ENCODE data around the gene KAZALD1.

Gene KAZALD1

GRCh38 chr10:101111547-101111946 lies 49.8 kb downstream of the KAZALD1 start:
- Histone ChIP-seq H4K12ac (ENCODE audit: low read depth, low read length) (no peak overlapping the region), H2BK5ac (ENCODE audit: low read depth, low read length, poor library complexity) (no peak overlapping the region), H2BK120ac (ENCODE audit: insufficient read depth, low read length, poor library complexity) (no peak overlapping the region), H3K36me3 (ENCODE audit: control insufficient read depth in 1 of 2, insufficient read depth in 2 of 2, low read length in 2 of 2) (no peaks in the 10 kb centered on the region), H2BK12ac (ENCODE audit: low read length) (no peak overlapping the region), H3K4ac (ENCODE audit: low read depth, low read length) (no peak overlapping the region), H3K4me2 (ENCODE audit: low read length) (no peak overlapping the region), H2AFZ (ENCODE audit: insufficient read depth, low read length, poor library complexity) (no peak overlapping the region), H3K27ac (ENCODE audit: low read depth, low read length) (no peak overlapping the region), H3K9ac (ENCODE audit: low read length) (no peak overlapping the region), H3K4me3 (ENCODE audit: low read depth, low read length) (no peak overlapping the region), H3K9me3 (ENCODE audit: insufficient read depth, low read depth, low read length) (no peaks in the 10 kb centered on the region), H3K79me2 (ENCODE audit: control insufficient read depth, insufficient read depth, low read length, poor library complexity) (no peaks in the 10 kb centered on the region), H3K4me1 (ENCODE audit: control insufficient read depth in 1 of 2, insufficient read depth in 2 of 2, low read length in 2 of 2) (no peaks in the 10 kb centered on the region), H3K18ac (ENCODE audit: low read length) (no peak overlapping the region), H3K14ac (ENCODE audit: low read length) (no peak overlapping the region), H3K27me3 (ENCODE audit: insufficient read depth, low read length) (no peaks in the 10 kb centered on the region), H2AK5ac (ENCODE audit: low read length) (no peak overlapping the region), H4K91ac (ENCODE audit: low read depth, low read length) (no peak overlapping the region), H3K23ac (ENCODE audit: low read length) (no peak overlapping the region), H3K79me1 (ENCODE audit: low read length) (no peaks in the 10 kb centered on the region), H4K8ac (ENCODE audit: low read depth, low read length) (no peak overlapping the region)
- no peak for DNase-seq
- no CpG with 5 or more reads among the region's 8 CpGs for WGBS (ENCODE audit: extremely low coverage, insufficient coverage, insufficient read length)

GRCh38 chr10:101112799-101113594 lies 51.2 kb downstream of the KAZALD1 start:
- H3K4me3 ChIP-seq (ENCODE audit: low read depth, low read length) = no peak overlapping the region
- H2BK5ac ChIP-seq (ENCODE audit: low read depth, low read length, poor library complexity) = no peak overlapping the region
- H3K9ac ChIP-seq (ENCODE audit: low read length) = no peak overlapping the region
- H2AFZ ChIP-seq (ENCODE audit: insufficient read depth, low read length, poor library complexity) = no peak overlapping the region
- H3K79me1 ChIP-seq (ENCODE audit: low read length) = no peaks in the 10 kb centered on the region
- no peaks in the 10 kb centered on the region for H3K9me3 ChIP-seq (ENCODE audit: insufficient read depth, low read depth, low read length)
- no peak overlapping the region for H3K23ac ChIP-seq (ENCODE audit: low read length)
- H3K18ac ChIP-seq (ENCODE audit: low read length) = no peak overlapping the region
- no peak overlapping the region for H2AK5ac ChIP-seq (ENCODE audit: low read length)
- H3K4me2 ChIP-seq (ENCODE audit: low read length) = no peak overlapping the region
- no peaks in the 10 kb centered on the region for H3K79me2 ChIP-seq (ENCODE audit: control insufficient read depth, insufficient read depth, low read length, poor library complexity)
- no peak for DNase-seq
- H2BK12ac ChIP-seq (ENCODE audit: low read length) = no peak overlapping the region
- no peak overlapping the region for H3K14ac ChIP-seq (ENCODE audit: low read length)
- WGBS (ENCODE audit: extremely low coverage, insufficient coverage, insufficient read length) = no CpG with 5 or more reads among the region's 12 CpGs
- H3K36me3 ChIP-seq (ENCODE audit: control insufficient read depth in 1 of 2, insufficient read depth in 2 of 2, low read length in 2 of 2) = no peaks in the 10 kb centered on the region
- H4K12ac ChIP-seq (ENCODE audit: low read depth, low read length) = no peak overlapping the region
- no peak overlapping the region for H3K4ac ChIP-seq (ENCODE audit: low read depth, low read length)
- H4K91ac ChIP-seq (ENCODE audit: low read depth, low read length) = no peak overlapping the region
- no peak overlapping the region for H3K27ac ChIP-seq (ENCODE audit: low read depth, low read length)
- no peak overlapping the region for H4K8ac ChIP-seq (ENCODE audit: low read depth, low read length)
- H3K4me1 ChIP-seq (ENCODE audit: control insufficient read depth in 1 of 2, insufficient read depth in 2 of 2, low read length in 2 of 2) = no peaks in the 10 kb centered on the region
- no peaks in the 10 kb centered on the region for H3K27me3 ChIP-seq (ENCODE audit: insufficient read depth, low read length)
- H2BK120ac ChIP-seq (ENCODE audit: insufficient read depth, low read length, poor library complexity) = no peak overlapping the region

GRCh38 chr10:101113890-101114403 lies 52.2 kb downstream of the KAZALD1 start:
- no peak overlapping the region for H3K14ac ChIP-seq (ENCODE audit: low read length)
- H2AFZ ChIP-seq (ENCODE audit: insufficient read depth, low read length, poor library complexity) = no peak overlapping the region
- no peak overlapping the region for H3K4ac ChIP-seq (ENCODE audit: low read depth, low read length)
- H2BK12ac ChIP-seq (ENCODE audit: low read length) = no peak overlapping the region
- H3K18ac ChIP-seq (ENCODE audit: low read length) = no peak overlapping the region
- H2BK5ac ChIP-seq (ENCODE audit: low read depth, low read length, poor library complexity) = no peak overlapping the region
- DNase-seq = no peak
- no peaks in the 10 kb centered on the region for H3K79me1 ChIP-seq (ENCODE audit: low read length)
- H3K36me3 ChIP-seq (ENCODE audit: control insufficient read depth in 1 of 2, insufficient read depth in 2 of 2, low read length in 2 of 2) = no peaks in the 10 kb centered on the region
- no peak overlapping the region for H2AK5ac ChIP-seq (ENCODE audit: low read length)
- no peak overlapping the region for H3K27ac ChIP-seq (ENCODE audit: low read depth, low read length)
- H4K91ac ChIP-seq (ENCODE audit: low read depth, low read length) = no peak overlapping the region
- H3K23ac ChIP-seq (ENCODE audit: low read length) = no peak overlapping the region
- H3K4me1 ChIP-seq (ENCODE audit: control insufficient read depth in 1 of 2, insufficient read depth in 2 of 2, low read length in 2 of 2) = no peaks in the 10 kb centered on the region
- H3K9me3 ChIP-seq (ENCODE audit: insufficient read depth, low read depth, low read length) = no peaks in the 10 kb centered on the region
- no peak overlapping the region for H3K4me2 ChIP-seq (ENCODE audit: low read length)
- no peak overlapping the region for H3K4me3 ChIP-seq (ENCODE audit: low read depth, low read length)
- peaks cover 2% of the 10 kb centered on the region for H3K27me3 ChIP-seq (ENCODE audit: insufficient read depth, low read length)
- no peaks in the 10 kb centered on the region for H3K79me2 ChIP-seq (ENCODE audit: control insufficient read depth, insufficient read depth, low read length, poor library complexity)
- WGBS (ENCODE audit: extremely low coverage, insufficient coverage, insufficient read length) = no CpG with 5 or more reads among the region's 2 CpGs
- no peak overlapping the region for H3K9ac ChIP-seq (ENCODE audit: low read length)
- H4K12ac ChIP-seq (ENCODE audit: low read depth, low read length) = no peak overlapping the region
- H2BK120ac ChIP-seq (ENCODE audit: insufficient read depth, low read length, poor library complexity) = no peak overlapping the region
- H4K8ac ChIP-seq (ENCODE audit: low read depth, low read length) = no peak overlapping the region

DNA sequence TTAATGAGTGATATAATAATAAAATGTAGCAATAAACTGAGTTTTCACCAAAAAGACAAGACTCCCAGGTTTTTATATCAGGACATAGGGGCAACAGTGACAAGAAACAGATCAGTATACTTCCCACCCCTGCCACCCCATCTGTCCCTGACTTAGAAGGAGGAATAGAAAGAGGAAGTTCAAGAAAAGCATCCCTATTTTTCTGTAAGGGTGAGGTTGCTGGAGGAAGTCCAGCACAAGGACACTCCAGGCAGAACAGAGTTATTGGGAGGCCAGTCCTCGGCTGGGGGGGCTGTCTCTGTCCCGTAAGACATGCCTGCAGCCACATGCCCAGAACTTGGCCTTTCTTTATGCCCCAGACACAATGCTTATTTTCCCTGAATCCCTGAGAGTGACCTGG lies 52.9 kb downstream of the KAZALD1 start:
- Histone ChIP-seq H3K4me3 (ENCODE audit: low read depth, low read length) (no peak overlapping the region), H3K9ac (ENCODE audit: low read length) (no peak overlapping the region), H3K18ac (ENCODE audit: low read length) (no peak overlapping the region), H3K4ac (ENCODE audit: low read depth, low read length) (no peak overlapping the region), H4K91ac (ENCODE audit: low read depth, low read length) (no peak overlapping the region), H3K14ac (ENCODE audit: low read length) (no peak overlapping the region), H3K79me2 (ENCODE audit: control insufficient read depth, insufficient read depth, low read length, poor library complexity) (no peaks in the 10 kb centered on the region), H2AK5ac (ENCODE audit: low read length) (no peak overlapping the region), H4K8ac (ENCODE audit: low read depth, low read length) (no peak overlapping the region), H3K27me3 (ENCODE audit: insufficient read depth, low read length) (peaks cover 2% of the 10 kb centered on the region), H3K23ac (ENCODE audit: low read length) (no peak overlapping the region), H3K4me1 (ENCODE audit: control insufficient read depth in 1 of 2, insufficient read depth in 2 of 2, low read length in 2 of 2) (no peaks in the 10 kb centered on the region), H3K4me2 (ENCODE audit: low read length) (no peak overlapping the region), H2BK120ac (ENCODE audit: insufficient read depth, low read length, poor library complexity) (no peak overlapping the region), H2BK12ac (ENCODE audit: low read length) (no peak overlapping the region), H2BK5ac (ENCODE audit: low read depth, low read length, poor library complexity) (no peak overlapping the region), H3K27ac (ENCODE audit: low read depth, low read length) (no peak overlapping the region), H2AFZ (ENCODE audit: insufficient read depth, low read length, poor library complexity) (no peak overlapping the region), H4K12ac (ENCODE audit: low read depth, low read length) (no peak overlapping the region), H3K36me3 (ENCODE audit: control insufficient read depth in 1 of 2, insufficient read depth in 2 of 2, low read length in 2 of 2) (no peaks in the 10 kb centered on the region), H3K9me3 (ENCODE audit: insufficient read depth, low read depth, low read length) (no peaks in the 10 kb centered on the region), H3K79me1 (ENCODE audit: low read length) (no peaks in the 10 kb centered on the region)
- WGBS (ENCODE audit: extremely low coverage, insufficient coverage, insufficient read length) = no CpG with 5 or more reads among the region's 2 CpGs
- no peak for DNase-seq
